Lower lobe of right lung (tissue), 2 donors: ENCODE measurements around the gene GDF11. TPM values are rescaled to one million over a fixed set of nuclear protein-coding genes. Genes with fewer than 3 reads are reported as not detected.
"Not testable (repeated sequence)": the region's sequence is repeated elsewhere in the genome, so short reads cannot be mapped to it uniquely, and the experiment has no call there.

Experiments used
- ATAC-seq, 2 donors: fragments of 200-7000 bp; cut with Tn5 transposase; one replicate each; pipeline ENCODE4 v1.9.1; 2020 to 2022; ENCODE audit warnings: mild to moderate bottlenecking in 2 of 2, moderate library complexity in 2 of 2
- DNase-seq: peaks from one replicate; pipeline ENCODE4 v3.0.0-alpha.2; 2020
- H3K27ac ChIP-seq: fragments of 200-600 bp; one replicate; pipeline ENCODE4 v1.8.0; 2022
- H3K27me3 ChIP-seq: fragments of 200-600 bp; one replicate; pipeline ENCODE4 v1.8.0; 2022; ENCODE audit warnings: low read depth
- H3K36me3 ChIP-seq: fragments of 200-600 bp; one replicate; pipeline ENCODE4 v1.8.0; 2022; ENCODE audit warnings: mild to moderate bottlenecking
- H3K4me1 ChIP-seq: fragments of 200-600 bp; one replicate; pipeline ENCODE4 v1.8.0; 2022
- H3K4me3 ChIP-seq: fragments of 200-600 bp; one replicate; pipeline ENCODE4 v1.8.0; 2022; ENCODE audit warnings: mild to moderate bottlenecking
- H3K9me3 ChIP-seq: fragments of 200-600 bp; one replicate; pipeline ENCODE4 v1.8.0; 2022
- CTCF ChIP-seq: fragments of 200-600 bp; IDR thresholded peaks from one replicate; pipeline ENCODE4 v1.8.0; 2022; ENCODE audit warnings: antibody characterized with exemption, mild to moderate bottlenecking
- intact Hi-C: fragments of 100-400 bp; cut with DNase I; formaldehyde crosslinking; loops from one replicate; pipeline ENCODE4 v1.11.0; 2022
- total RNA-seq: library from RNA; stranded (reverse); fragmentation: NEBNext Ultra II Directional; extraction: Animal tissue kit (Norgen Biotek cat#: 25700); gene quantifications from one replicate; pipeline ENCODE4 v1.2.1, GENCODE V29; 2021
- donor health status: DM: no; HTN: yes; CAD: no; lungs with severe emphysema.

The GDF11 gene
- total RNA-seq, 1 donor from 2014 or later: 3.8 TPM

- DNase-seq (no peak), ATAC-seq (no peak)
- H3K4me3 ChIP-seq: no peak overlapping the region
- H3K9me3 ChIP-seq: no peaks in the 10 kb centered on the region
- no peaks in the 10 kb centered on the region for H3K27me3 ChIP-seq
- TF ChIP-seq CTCF: no peak
- H3K4me1 ChIP-seq: peaks cover 14% of the 10 kb centered on the region
- peaks cover 12% of the 10 kb centered on the region for H3K36me3 ChIP-seq
- H3K27ac ChIP-seq: no peak overlapping the region
- intact Hi-C loops: loop anchor here (10.0 kb wide), 1 partner anchor 188 kb away; the partner anchor contains the start of gene DGKA
These were observed 4.0 kb downstream of the GDF11 start for GRCh38 chr12:55746913-55747231.

- no peak for TF ChIP-seq CTCF
- ATAC-seq: no peak
- intact Hi-C loops: loop anchor here (10.0 kb wide), 1 partner anchor 186 kb away; the partner anchor contains the start of gene DGKA
- peaks cover 27% of the 10 kb centered on the region for H3K36me3 ChIP-seq
- peaks cover 10% of the 10 kb centered on the region for H3K4me1 ChIP-seq
- H3K4me3 ChIP-seq: no peak overlapping the region
- no peaks in the 10 kb centered on the region for H3K9me3 ChIP-seq
- DNase-seq: no peak
- H3K27me3 ChIP-seq: no peaks in the 10 kb centered on the region
- no peak overlapping the region for H3K27ac ChIP-seq
These were observed 5.5 kb downstream of the GDF11 start for GRCh38 chr12:55748230-55748993.

GRCh38 chr12:55755246-55755645 lies 12.3 kb downstream of the GDF11 start:
- no peaks in the 10 kb centered on the region for H3K4me1 ChIP-seq
- H3K27ac ChIP-seq: no peak overlapping the region
- H3K4me3 ChIP-seq: no peak overlapping the region
- ATAC-seq: no peak
- H3K36me3 ChIP-seq: peaks cover 94% of the 10 kb centered on the region
- H3K27me3 ChIP-seq: no peaks in the 10 kb centered on the region
- DNase-seq: no peak
- no peaks in the 10 kb centered on the region for H3K9me3 ChIP-seq
- intact Hi-C loops: no loop called here
- TF ChIP-seq CTCF: no peak

- TF ChIP-seq CTCF: no peak
- DNase-seq: no peak
- no peak overlapping the region for H3K4me3 ChIP-seq
- H3K27ac ChIP-seq: no peak overlapping the region
- ATAC-seq: no peak
- H3K27me3 ChIP-seq: no peaks in the 10 kb centered on the region
- no peaks in the 10 kb centered on the region for H3K4me1 ChIP-seq
- intact Hi-C loops: no loop called here
- H3K36me3 ChIP-seq: peaks cover 86% of the 10 kb centered on the region
- H3K9me3 ChIP-seq: no peaks in the 10 kb centered on the region
These were observed 14.8 kb downstream of the GDF11 start for GRCh38 chr12:55757701-55758100.

GRCh38 chr12:55758575-55758974 lies 15.7 kb downstream of the GDF11 start:
- intact Hi-C loops, H3K27ac ChIP-seq, H3K4me3 ChIP-seq, H3K4me1 ChIP-seq, H3K9me3 ChIP-seq, DNase-seq, H3K27me3 ChIP-seq, ATAC-seq: not testable (repeated sequence)
- peaks cover 86% of the 10 kb centered on the region for H3K36me3 ChIP-seq

GRCh38 chr12:55760663-55761062 lies 17.7 kb downstream of the GDF11 start:
- no peak for DNase-seq
- intact Hi-C loops: no loop called here
- H3K27ac ChIP-seq: no peak overlapping the region
- TF ChIP-seq CTCF: no peak
- H3K4me1 ChIP-seq: no peaks in the 10 kb centered on the region
- ATAC-seq: no peak
- no peak overlapping the region for H3K4me3 ChIP-seq
- no peaks in the 10 kb centered on the region for H3K27me3 ChIP-seq
- no peaks in the 10 kb centered on the region for H3K9me3 ChIP-seq
- peaks cover 77% of the 10 kb centered on the region for H3K36me3 ChIP-seq
